Measurements from ENCODE around the gene MRC2. TPM values are rescaled to one million over a fixed set of nuclear protein-coding genes. Genes with fewer than 3 reads are reported as not detected.

Gene MRC2
- total and polyA plus RNA-seq, 2 experiments from 2014 or later, result 104 to 121 TPM

- WGBS (ENCODE audit: low lambda C conversion rate, missing lambda C conversion rate), result 77% methylated on average over 3 of the region's 3 CpGs
- no peak overlapping the region for H3K27ac ChIP-seq
Observed at GRCh38 chr17:62720126-62720850, 92.8 kb downstream of the MRC2 start.

GRCh38 chr17:62722625-62723024 is 95.2 kb downstream of the MRC2 start:
- 41% methylated on average over 1 of the region's 1 CpG for WGBS (ENCODE audit: low lambda C conversion rate, missing lambda C conversion rate)
- H4K20me1 ChIP-seq (ENCODE audit: insufficient read depth, poor library complexity, severe bottlenecking), result no peaks in the 10 kb centered on the region

More at GRCh38 chr17:62720126-62720850, 92.8 kb downstream of the MRC2 start:
- no peak for TF ChIP-seq EZH2 (IDR thresholded peaks at IDR 0.05; ENCODE audit: borderline replicate concordance)
- no peak for TF ChIP-seq EZH2phosphoT487 (IDR thresholded peaks at IDR 0.05; ENCODE audit: low read depth, severe bottlenecking, unreplicated experiment)
- TF ChIP-seq CTCF (IDR thresholded peaks at IDR 0.05; ENCODE audit: poor library complexity), result peak; percentile 7
- no peak overlapping the region for H2AFZ ChIP-seq
- H3K9me2 ChIP-seq (replicated peaks; ENCODE audit: insufficient read depth), result no peaks in the 10 kb centered on the region
- no peaks in the 10 kb centered on the region for H3K4me1 ChIP-seq (ENCODE audit: insufficient read depth)
- H3K4me3 ChIP-seq, result no peak overlapping the region
- no peaks in the 10 kb centered on the region for H4K20me1 ChIP-seq (ENCODE audit: insufficient read depth, poor library complexity, severe bottlenecking)
- no peaks in the 10 kb centered on the region for H3K79me2 ChIP-seq
- H3K9me3 ChIP-seq (ENCODE audit: low read depth), result no peaks in the 10 kb centered on the region
- DNase-seq (ENCODE audit: low spot score), result no peak
- H3K4me2 ChIP-seq, result no peak overlapping the region
- H3K27me3 ChIP-seq, result no peaks in the 10 kb centered on the region
- no peaks in the 10 kb centered on the region for H3K36me3 ChIP-seq (replicated peaks; ENCODE audit: insufficient read depth, low read depth)

GRCh38 chr17:62723842-62724241 is 96.4 kb downstream of the MRC2 start:
- H2AFZ ChIP-seq, result no peak overlapping the region
- 67% methylated on average over 7 of the region's 7 CpGs for WGBS (ENCODE audit: low lambda C conversion rate, missing lambda C conversion rate)
- H3K27me3 ChIP-seq, result no peaks in the 10 kb centered on the region
- H3K9me2 ChIP-seq (replicated peaks; ENCODE audit: insufficient read depth), result no peaks in the 10 kb centered on the region
- no peaks in the 10 kb centered on the region for H4K20me1 ChIP-seq (ENCODE audit: insufficient read depth, poor library complexity, severe bottlenecking)
- H3K4me1 ChIP-seq (ENCODE audit: insufficient read depth), result no peaks in the 10 kb centered on the region
- H3K4me3 ChIP-seq, result no peak overlapping the region
- no peaks in the 10 kb centered on the region for H3K79me2 ChIP-seq
- no peak overlapping the region for H3K27ac ChIP-seq
- no peak for DNase-seq (ENCODE audit: low spot score)
- no peak for TF ChIP-seq EZH2 (IDR thresholded peaks at IDR 0.05; ENCODE audit: borderline replicate concordance)
- TF ChIP-seq EZH2phosphoT487 (IDR thresholded peaks at IDR 0.05; ENCODE audit: low read depth, severe bottlenecking, unreplicated experiment), result no peak
- no peak for TF ChIP-seq CTCF (IDR thresholded peaks at IDR 0.05; ENCODE audit: poor library complexity)
- no peak overlapping the region for H3K4me2 ChIP-seq
- H3K9me3 ChIP-seq (ENCODE audit: low read depth), result no peaks in the 10 kb centered on the region
- no peaks in the 10 kb centered on the region for H3K36me3 ChIP-seq (replicated peaks; ENCODE audit: insufficient read depth, low read depth)

More at GRCh38 chr17:62722625-62723024, 95.2 kb downstream of the MRC2 start:
- Histone ChIP-seq H3K9me3 (ENCODE audit: low read depth) (no peaks in the 10 kb centered on the region), H3K9me2 (replicated peaks; ENCODE audit: insufficient read depth) (no peaks in the 10 kb centered on the region), H3K4me1 (ENCODE audit: insufficient read depth) (no peaks in the 10 kb centered on the region), H2AFZ (no peak overlapping the region), H3K27me3 (no peaks in the 10 kb centered on the region), H3K79me2 (no peaks in the 10 kb centered on the region), H3K27ac (no peak overlapping the region), H3K4me3 (no peak overlapping the region), H3K36me3 (replicated peaks; ENCODE audit: insufficient read depth, low read depth) (no peaks in the 10 kb centered on the region), H3K4me2 (no peak overlapping the region)
- DNase-seq (ENCODE audit: low spot score), result no peak
- TF ChIP-seq CTCF (IDR thresholded peaks at IDR 0.05; ENCODE audit: poor library complexity) (no peak), EZH2phosphoT487 (IDR thresholded peaks at IDR 0.05; ENCODE audit: low read depth, severe bottlenecking, unreplicated experiment) (no peak), EZH2 (IDR thresholded peaks at IDR 0.05; ENCODE audit: borderline replicate concordance) (no peak)

Data from hepatocyte (in vitro differentiated cells).